GM18499 (cell line): Measurements from ENCODE around the gene ZFR2.

Source experiments
- ATAC-seq: cut with Tn5 transposase; IDR thresholded peaks from one replicate; pipeline ENCODE4 v1.9.1; 2021; ENCODE audit warnings: moderate number of reproducible peaks; ENCODE audit not compliant: insufficient read depth, unreplicated experiment

Gene ZFR2

DNA sequence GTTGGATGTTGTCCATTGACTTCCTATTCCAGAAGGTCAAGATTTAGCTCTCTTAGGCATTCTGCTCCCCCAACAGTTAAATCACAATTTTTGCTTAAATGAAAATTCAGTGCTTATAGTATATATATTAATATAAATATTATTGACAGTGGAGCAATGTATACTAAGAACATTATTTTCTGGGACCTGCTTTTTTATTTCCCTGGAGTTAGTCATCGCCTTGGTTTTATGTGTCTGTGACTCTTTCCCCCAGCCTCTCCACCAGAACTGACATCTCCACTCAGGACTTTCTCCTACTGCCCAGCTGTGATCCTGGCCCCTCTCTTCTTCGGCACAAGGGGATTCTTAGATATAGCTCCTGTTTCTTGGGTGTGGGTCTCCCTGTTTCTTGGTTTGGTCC lies 72.5 kb downstream of the ZFR2 start:
- ATAC-seq = no peak

DNA sequence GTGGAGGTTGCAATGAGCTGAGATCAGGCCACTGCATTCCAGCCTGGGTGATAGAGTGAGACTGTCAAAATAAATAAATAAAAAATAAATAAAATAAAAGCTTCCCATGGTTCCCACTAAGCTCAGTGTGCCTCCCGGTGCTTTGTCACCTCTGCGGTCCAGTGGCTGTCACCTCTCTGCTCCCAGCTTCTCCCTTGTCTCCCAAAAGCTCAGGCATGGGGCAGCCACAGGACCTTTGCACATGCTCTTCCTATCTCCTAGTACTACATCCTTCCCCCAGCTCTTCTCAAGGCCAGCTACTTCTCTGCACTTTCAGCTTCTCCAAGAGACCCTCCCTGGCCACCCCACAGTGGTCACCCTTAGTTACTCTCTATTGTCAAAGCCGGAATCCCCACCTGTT lies 75.0 kb downstream of the ZFR2 start:
- no peak for ATAC-seq

DNA sequence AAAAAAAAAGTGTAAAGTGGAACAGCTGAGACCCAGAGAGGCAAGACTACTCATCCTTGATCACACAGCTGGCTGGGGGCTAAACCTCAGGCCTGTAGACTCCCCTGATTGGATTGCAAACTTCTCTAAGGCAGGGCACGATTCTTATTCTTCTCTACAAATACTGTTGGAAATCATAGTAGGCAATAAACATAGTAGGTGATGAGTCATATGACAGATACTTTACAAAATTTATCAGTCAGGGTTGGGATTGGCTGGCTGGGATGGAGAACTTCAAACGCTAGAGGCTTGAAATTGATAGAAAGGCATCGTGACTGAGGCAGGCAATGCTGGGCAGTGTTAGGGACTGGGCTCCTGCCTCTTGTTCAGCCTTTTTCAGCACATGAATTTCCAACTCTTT lies 76.7 kb downstream of the ZFR2 start:
- no peak for ATAC-seq

DNA sequence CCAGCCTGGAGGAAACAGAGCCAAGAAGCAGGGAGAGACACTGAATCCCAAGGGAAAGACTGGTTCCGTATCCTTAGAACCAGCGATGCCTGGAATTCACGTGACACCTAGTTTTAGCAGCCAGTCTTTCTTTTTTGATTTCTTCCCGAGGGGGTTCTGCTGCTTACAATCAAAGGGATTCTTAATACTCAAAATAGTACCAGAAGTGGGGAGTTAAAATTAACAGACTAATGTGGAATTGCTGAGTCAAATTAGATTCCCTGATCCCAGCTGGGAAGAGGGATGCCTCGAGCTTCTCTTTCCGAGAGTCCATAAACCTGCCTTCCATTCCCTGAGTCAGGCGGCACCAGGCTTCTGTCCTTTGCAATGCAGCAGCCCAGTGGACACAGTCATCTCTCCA lies 77.9 kb downstream of the ZFR2 start:
- ATAC-seq = no peak

DNA sequence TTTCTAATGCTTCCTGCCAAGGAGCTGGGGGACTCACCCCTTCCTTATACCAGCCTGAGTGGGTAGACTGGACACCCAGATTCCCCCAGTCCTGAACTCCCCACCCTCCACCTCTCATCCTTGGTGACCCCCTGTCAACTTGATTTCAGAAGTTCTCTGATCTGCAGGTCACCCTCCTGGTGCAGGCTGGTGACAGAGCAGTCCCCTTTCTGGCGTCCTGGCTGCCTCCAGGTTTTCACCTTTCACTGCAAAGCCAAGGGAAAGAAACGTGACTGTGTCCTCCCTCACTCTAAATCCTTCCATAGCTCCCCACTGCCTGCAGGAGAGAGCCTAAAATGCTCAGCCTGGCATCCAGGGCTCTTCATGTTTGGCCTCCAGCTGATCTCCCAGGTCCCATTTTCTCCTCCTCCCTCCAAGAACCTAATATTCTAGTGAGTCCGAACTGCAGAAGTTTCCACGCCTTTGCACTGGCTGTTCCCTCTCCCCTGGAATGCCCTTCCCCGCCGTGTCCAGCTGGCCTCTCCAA lies 78.6 kb downstream of the ZFR2 start:
- ATAC-seq = no peak

DNA sequence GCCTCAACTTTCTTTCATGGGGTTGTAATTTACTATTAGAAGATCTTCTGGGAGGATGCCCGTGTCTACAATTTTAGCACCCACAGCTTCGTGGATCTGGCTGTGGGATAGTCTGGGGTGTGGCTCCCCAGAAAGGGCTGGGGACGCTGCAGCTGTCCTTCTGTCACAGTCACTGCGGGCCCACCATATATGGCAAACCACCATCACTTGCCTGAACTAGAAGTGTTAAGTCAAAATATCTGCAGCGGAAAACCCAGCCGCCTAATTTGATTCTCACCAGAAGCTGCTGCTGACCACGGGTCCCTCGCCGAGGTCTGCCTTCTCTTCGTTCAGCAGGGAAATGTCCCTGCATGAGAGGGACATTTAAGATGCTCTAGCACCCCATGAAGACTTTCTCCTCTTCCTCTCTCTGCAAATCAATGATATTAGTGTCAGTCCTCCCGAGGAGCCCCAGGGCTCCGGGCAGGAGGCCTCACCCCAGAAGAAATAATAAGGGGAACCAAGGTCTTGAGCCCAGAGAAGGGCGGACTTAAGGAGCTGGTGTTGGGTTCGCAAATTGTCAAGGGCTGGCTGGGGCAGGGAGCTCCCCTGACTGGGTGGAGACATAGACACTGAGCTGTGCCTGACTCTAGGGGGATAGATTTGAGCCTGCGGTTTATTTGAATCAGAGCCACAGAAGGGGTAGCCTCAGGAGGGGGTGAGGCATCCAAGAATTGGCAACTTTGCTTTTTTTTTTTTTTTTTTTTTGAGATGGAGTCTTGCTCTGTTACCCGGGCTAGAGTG lies 79.7 kb downstream of the ZFR2 start:
- no peak for ATAC-seq

DNA sequence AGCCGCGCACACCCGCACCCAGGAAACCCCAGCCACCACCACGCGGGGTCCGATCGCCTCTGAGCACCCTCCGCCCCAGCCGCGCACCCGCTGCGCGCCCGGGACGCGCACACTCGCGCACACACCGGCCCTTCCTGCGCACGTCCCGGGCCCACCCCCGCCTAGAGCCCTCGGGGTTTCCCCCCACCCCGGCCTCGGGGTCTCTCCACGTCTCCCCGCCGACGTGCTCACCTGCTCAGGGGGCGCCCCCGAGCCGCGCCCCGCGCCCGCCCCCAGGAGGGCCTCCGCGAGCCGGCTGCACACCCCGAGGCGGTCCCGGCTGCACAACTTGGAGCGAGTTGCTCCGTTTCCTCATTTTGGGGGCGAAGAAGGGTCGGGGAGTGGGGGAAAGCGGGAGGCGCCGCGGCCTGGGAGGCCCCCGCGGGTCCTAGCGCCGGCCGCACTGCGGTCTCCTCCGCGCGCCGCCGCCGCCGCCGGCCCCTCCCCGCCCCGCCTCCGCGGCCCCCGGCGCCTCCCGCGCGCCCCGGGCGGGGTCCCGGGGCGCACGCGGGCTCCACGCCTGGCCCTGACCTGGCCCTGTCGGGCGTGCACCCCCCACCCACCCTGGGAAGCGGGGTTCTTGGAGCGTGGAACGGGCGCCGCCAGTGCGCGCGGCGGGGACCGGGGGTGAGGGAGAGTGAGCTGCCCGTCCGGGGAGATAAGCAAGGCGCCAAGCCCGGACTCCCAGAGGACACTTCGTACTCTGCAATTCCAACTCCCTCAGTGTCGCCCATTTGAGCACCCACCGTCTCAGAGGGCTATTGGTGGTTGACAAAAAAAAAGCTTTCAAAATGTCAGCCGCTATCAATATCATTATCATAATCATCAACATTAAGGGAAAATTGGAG lies 82.7 kb downstream of the ZFR2 start, which contains the start of gene MATK:
Gene MATK (minus strand): TSS at position 444 of the 887 bp plus-strand sequence. CDS start 1,246 bp downstream, outside the sequence.
- no peak for ATAC-seq

DNA sequence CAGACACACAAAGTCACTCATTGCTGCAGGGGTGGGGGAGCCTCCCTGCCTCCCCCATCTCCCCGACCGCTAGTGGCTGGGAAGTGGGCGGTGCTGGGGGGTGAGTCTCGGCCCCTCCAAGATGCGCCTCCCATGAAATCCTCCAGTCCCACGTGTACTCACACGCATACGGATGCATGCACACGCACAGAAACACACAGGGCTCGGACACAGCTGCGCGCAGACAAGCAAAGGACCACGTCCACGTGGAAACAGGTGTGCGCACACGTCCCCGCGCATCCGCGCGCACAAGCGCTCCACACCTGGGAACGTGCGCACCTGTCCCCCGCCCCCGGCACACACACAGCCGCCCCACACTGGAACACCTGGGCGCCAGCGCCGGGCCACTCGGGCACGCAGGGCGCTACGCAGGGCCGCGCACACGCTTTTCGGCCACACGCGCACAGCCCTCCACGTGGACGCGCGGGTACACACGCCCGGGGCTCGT lies 83.3 kb downstream of the ZFR2 start:
- ATAC-seq = no peak

DNA sequence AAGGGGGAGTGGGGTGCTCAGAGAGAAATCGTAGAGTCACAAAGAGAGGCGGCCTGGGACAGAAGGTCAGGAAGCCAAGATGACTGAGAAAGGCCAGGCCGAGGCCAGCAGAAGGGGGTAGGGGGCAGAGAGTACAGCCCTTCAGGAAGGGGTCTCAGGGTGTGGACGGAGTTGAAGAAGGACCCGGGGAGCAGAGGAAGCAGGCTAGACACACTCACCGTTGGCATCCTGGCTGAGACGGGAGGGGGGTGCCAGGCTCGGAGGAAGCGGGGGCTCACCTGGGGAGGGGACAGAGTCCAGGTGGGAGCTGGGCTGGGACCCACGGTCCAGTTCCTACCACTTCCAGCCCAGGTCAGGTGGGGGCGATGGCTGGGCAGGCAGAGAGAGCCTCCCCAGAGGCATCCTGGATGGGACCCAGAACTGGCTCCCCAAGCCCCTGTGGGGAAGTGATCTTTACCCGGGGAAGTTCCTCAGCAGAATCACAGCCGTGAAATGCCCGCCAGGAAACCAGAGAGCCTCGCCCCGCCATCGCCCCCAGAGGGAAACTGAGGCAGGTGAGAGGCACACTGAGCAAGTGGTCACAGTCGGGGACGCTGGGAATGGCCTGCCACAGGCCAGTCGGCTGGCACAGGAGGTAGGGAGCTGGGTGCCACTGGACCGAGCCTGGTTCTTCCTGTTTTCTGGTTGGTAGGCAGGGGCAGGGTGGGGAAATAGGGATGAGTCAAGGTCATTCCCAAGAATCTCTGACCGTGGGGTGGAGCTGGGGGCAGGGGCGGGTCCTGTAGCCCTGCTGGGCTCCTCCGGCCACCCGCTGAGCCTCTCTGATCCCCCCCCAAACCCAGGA lies 84.0 kb downstream of the ZFR2 start:
- ATAC-seq = no peak

DNA sequence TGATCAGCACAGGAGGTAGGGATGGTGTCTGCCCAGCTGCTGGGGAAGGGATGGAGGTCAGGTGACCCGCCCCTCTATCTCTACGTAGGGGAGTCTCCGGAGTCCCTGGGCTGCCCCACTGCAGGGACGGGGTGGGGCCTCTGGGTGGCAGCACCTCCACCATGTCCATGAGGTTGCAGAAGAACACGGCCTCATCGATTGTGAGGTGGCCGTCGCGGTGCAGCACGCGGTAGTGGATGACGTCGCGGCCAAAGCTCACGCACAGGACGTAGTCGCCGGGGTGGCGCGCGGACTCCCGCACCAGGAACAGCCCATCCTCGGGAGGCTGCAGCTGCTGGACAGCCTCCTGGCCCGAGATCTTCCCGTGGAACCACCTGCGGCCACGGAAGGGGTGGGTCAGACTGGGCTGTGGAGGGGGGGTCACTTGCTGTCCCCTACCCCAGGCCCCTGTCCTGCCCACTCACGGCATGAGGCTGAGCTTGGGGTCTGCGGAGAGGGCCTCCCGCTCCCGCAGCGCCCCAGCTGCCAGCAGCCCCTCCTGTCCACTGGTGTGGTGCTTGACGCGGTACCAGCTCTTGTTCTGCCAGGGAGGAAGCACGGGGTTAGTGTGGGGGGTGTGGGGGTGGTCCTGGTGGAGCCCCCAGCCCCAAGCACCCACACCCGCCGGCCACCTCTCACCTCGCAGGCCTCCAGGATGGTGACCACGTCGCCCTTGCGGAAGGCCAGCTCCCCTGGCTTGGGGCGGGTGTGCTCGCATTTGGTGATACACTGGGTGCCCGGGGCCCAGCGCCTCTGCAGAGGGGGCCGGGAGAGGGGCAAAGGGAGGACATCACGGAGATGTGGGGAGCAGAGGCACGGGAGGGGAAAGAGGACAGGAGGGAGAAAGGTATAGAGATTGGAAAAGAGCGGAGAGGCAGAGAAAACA lies 84.9 kb downstream of the ZFR2 start:
- no peak for ATAC-seq

DNA sequence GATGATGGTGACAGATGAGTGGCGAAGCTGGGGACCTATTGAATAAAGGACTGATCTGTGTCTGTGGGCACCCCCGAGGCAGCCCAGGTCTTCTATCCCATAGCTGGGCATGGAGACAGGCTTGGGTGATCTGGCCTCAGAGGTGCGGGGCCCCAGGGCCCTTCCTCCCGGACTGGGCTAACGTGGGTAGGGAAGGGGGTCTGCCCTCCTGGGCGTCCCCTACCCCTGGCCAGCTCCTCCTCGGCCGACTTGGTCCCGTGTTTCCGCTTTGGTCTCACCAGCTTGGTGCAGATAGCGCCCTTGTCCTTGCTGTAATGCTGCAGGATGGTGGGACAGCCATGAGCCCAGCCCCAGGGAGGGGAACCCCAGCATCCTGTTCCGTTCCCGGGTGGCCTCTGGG lies 85.9 kb downstream of the ZFR2 start:
- ATAC-seq = no peak

DNA sequence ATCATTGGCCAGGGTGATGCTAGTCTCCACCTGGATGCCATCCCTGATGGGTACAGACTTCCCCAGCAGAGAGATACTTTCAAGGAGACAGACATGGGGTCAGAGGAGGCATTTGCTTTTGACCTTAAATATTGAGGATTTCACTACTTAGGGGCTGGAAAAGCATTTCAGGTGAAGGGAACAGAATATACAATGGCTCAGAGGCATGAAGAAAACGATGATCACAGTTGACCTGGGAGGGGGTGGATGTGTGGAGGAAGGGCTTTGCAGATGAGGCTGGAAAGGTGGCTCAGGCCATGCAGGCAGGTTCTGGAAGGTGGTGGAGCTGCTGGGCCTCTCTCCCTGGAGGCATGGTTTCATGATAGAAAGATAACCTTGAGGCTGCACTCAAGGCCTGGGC lies 86.5 kb downstream of the ZFR2 start:
- no peak for ATAC-seq

DNA sequence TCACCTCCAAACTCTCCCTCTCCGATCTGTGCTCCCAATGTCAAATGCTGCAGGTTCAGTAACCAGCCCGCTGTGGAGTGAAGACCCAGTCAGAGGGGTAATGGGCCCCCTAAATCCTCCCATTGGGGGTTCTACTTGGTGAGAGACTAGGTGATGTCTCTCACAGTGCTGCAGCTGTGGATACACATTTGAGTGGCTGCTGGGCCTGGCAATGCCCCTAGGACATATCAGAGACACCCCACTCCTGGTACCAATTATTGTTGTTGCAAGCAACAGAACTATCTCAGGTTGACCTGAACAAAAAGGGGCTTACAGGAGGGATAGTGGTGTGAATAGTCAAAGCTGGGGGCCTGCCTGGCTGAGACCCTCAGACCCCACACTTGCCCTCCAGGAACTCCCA lies 87.2 kb downstream of the ZFR2 start:
- ATAC-seq = no peak

DNA sequence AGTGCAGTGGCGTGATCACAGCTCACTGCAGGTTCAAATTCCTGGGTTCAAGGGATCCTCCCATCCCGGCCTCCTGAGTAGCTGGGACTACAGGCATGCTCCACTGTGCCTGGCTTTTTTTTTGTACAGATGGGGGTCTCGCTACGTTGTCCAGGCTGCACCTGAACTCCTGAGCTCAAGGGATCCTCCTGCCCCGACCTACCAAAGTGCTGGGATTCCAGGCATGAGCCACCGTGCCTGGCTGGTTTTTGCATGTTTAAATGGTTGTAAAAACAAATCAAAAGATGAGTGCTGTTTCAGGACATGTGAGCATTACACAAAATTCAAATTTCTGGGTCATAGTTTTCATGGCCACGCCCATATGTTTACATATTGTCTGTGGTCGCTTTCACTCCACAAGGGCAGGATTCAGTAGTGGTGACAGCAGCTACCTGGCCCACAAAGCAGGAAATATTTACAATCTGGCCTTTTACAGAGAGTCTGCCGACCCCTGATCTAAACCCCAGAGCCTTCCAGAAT lies 88.0 kb downstream of the ZFR2 start:
- ATAC-seq = no peak

DNA sequence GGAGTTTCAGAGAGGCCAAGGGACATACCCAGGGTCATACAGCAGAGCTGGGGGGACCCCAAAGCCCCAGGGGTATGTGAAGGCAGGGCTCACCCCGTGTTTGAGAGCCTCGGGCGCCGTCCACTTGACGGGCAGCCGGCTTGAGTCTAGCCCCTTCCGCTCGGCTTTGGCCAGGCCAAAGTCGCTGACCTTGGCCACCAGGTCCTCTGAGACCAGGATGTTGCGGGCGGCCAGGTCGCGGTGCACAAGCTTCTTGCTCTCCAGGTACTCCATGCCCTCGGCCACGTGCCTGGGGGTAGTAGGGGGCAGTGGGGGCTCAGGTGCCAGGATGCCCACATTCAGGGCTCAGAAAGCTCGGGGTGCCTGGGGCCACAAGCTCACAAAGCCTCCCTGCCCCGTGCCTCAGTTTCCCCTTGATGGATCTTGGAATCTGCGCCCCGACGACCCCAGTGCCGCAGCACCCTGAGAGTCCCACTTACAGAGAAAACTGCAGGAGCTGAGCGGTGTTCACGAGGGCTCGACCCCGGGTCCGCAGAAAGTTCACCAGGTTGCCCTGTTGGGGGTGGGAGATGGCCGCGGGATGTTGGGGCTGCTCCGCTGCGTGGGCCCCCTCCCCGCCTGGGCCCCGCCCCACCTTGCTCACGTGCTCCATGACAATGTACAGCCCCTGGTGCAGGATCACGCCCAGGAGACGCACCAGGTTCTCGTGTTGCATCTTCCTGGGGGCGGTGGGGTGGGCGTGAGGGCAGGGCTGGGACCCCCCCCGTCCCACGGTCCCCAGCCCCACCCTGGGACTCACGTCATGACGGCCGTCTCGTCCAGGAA lies 89.7 kb downstream of the ZFR2 start:
- no peak for ATAC-seq

DNA sequence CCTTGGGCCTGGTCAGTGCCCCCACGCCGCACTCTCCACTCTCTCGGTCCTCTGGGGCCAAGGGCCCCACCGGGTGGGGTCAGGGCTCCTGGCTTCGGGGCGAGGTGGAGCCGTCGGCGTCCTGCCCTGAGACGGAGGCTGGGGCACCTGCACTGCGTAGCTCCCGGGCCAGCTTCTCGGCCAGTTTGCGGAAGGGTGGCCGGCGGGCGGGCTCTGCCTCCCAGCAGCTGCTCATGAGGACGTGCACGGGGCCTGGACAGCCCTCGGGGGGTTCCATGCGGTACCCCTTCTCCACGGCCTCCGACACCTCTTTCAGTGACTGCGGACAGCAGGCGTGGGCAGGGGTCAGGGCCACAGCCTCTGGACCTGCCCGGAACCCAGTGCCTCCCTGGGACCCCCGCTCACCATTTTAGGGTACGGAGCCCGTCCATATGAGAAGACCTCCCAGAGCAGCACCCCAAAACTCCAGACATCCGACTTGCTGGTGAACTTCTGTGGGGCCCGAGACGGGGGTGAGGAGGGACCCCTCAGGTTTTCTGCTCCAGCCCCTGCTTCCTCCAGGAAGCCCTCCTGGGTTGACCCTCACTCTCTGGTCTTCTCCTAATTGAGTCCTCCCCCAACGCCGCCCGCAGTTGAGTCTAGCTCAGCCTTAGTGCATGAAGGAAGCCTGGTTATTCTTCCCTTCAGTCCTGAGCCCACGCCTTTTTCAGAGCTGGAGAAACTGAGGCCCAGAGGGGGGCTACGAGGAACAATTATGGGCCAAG lies 90.6 kb downstream of the ZFR2 start:
- ATAC-seq = no peak

DNA sequence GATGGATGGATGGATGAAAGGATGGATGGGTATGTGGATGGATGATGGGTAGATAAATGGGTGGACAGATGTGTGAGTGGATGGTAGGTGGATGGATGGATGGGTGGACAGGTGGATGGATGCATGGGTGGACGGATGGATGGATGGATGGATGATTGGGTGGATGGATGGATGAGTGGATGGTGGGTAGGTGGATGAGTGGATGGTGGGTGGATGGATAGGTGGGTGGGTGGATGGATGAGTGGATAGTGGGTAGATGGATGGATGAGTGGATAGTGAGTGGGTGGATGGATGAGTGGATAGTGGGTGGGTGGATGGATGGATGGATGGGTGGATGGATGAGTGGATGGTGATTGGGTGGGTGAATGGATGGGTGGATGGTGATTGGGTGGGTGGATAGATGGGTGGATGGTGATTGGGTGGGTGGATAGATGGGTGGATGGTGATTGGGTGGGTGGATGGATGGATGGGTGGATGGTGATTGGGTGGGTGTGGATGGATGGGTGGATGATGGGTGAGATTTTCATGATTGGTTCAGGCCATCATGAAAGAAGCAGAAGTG lies 92.3 kb downstream of the ZFR2 start:
- ATAC-seq = no peak
